Thyroid gland (tissue), 4 donors: Measurements from ENCODE around the gene SCART1.

Experiments
- CTCF ChIP-seq, 6 experiments: fragments of 200-600 bp in 3 of 6; fragments of 450-650 bp in 3 of 6; sonication (generic) in 3 of 6; IDR thresholded peaks; one replicate each; pipeline ENCODE4 v1.5.1; 2016 to 2019; ENCODE audit warnings: antibody characterized with exemption in 6 of 6, mild to moderate bottlenecking in 2 of 6, inconsistent platforms in 1 of 6, moderate library complexity in 1 of 6
- POLR2A ChIP-seq, 2 donors: fragments of 450-650 bp; IDR thresholded peaks; one replicate each; pipeline ENCODE4 v1.6.1; 2017; ENCODE audit warnings: antibody characterized with exemption in 2 of 2, mild to moderate bottlenecking in 2 of 2, moderate library complexity in 1 of 2

- no peak for TF ChIP-seq CTCF (IDR thresholded peaks at IDR 0.05)
- TF ChIP-seq POLR2A (IDR thresholded peaks at IDR 0.05) = no peak
Observed at GRCh38 chr10:133460208-133460769, 6.5 kb downstream of the SCART1 start.
